Measurements from ENCODE around the gene KCNT1. TPM values are rescaled to one million over a fixed set of nuclear protein-coding genes. Genes with fewer than 3 reads are reported as not detected.

Gene KCNT1
- total RNA-seq, 1 donor from 2014 or later, result not detected

- Mint-ChIP-seq H3K4me1 (ENCODE audit: low read depth) (no peaks in the 10 kb centered on the region), H3K27me3 (ENCODE audit: low read depth) (no peaks in the 10 kb centered on the region), H3K36me3 (ENCODE audit: low read depth) (peaks cover 60% of the 10 kb centered on the region), H3K4me3 (ENCODE audit: low read depth) (no peak overlapping the region), H3K27ac (no peak overlapping the region), H3K9me3 (no peaks in the 10 kb centered on the region)
- no peak for DNase-seq (ENCODE audit: low spot score)
- intact Hi-C loops (cut with micrococcal nuclease), result no loop called here
Observed at GRCh38 chr9:135818718-135819475, 116.9 kb downstream of the KCNT1 start.

DNA sequence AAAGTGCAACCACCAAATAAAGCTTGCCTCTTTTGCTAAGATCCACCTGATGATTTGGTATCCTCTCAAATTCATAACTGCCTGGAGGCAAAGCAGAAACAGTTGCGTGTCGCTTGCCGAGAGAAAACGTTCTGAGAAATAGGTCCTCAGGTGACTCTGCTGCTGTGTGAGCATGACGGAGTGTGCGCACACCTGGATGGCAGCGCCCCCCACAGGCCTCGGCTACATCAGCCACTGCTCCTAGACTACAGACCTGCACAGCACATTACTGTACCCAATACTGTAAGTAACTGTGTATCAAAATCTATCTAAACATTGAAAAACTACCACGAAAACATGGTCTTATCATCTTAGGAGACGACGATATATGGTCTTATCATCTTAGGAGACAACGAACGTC, 117.9 kb downstream of the KCNT1 start:
- H3K4me3 Mint-ChIP-seq (ENCODE audit: low read depth), result no peak overlapping the region
- intact Hi-C loops (cut with micrococcal nuclease), result no loop called here
- no peaks in the 10 kb centered on the region for H3K9me3 Mint-ChIP-seq
- peaks cover 59% of the 10 kb centered on the region for H3K36me3 Mint-ChIP-seq (ENCODE audit: low read depth)
- H3K27me3 Mint-ChIP-seq (ENCODE audit: low read depth), result no peaks in the 10 kb centered on the region
- no peaks in the 10 kb centered on the region for H3K4me1 Mint-ChIP-seq (ENCODE audit: low read depth)
- no peak for DNase-seq (ENCODE audit: low spot score)
- H3K27ac Mint-ChIP-seq, result no peak overlapping the region

- Mint-ChIP-seq H3K27me3 (ENCODE audit: low read depth) (no peaks in the 10 kb centered on the region), H3K4me3 (ENCODE audit: low read depth) (no peak overlapping the region), H3K27ac (no peak overlapping the region), H3K4me1 (ENCODE audit: low read depth) (no peaks in the 10 kb centered on the region), H3K36me3 (ENCODE audit: low read depth) (peaks cover 57% of the 10 kb centered on the region), H3K9me3 (no peaks in the 10 kb centered on the region)
- DNase-seq (ENCODE audit: low spot score), result no peak
- intact Hi-C loops (cut with micrococcal nuclease), result no loop called here
Observed at GRCh38 chr9:135820661-135821060, 118.7 kb downstream of the KCNT1 start.

DNA sequence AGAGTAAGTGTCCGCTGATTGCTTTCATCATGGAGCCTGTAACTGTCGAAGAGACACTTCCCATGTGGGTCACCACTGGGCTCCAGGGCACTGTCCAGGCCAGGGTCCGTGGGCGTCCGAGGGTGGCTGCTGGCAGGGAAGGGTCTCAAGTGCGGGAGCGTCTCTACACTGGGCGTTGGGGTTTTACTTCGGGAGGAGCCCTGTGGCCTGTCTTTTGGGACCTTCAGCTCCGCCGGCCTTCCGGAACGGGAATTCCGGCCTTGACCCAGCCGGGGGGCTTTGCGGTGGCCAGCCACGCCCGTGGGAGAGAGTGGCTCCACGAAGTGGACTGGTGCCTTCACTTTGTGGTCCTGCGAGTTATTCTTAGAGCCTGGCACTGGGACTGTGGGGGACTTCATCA, 119.1 kb downstream of the KCNT1 start:
- Mint-ChIP-seq H3K4me1 (ENCODE audit: low read depth) (no peaks in the 10 kb centered on the region), H3K9me3 (no peaks in the 10 kb centered on the region), H3K27me3 (ENCODE audit: low read depth) (no peaks in the 10 kb centered on the region), H3K4me3 (ENCODE audit: low read depth) (no peak overlapping the region), H3K36me3 (ENCODE audit: low read depth) (peaks cover 54% of the 10 kb centered on the region), H3K27ac (no peak overlapping the region)
- intact Hi-C loops (cut with micrococcal nuclease), result no loop called here
- no peak for DNase-seq (ENCODE audit: low spot score)

DNA sequence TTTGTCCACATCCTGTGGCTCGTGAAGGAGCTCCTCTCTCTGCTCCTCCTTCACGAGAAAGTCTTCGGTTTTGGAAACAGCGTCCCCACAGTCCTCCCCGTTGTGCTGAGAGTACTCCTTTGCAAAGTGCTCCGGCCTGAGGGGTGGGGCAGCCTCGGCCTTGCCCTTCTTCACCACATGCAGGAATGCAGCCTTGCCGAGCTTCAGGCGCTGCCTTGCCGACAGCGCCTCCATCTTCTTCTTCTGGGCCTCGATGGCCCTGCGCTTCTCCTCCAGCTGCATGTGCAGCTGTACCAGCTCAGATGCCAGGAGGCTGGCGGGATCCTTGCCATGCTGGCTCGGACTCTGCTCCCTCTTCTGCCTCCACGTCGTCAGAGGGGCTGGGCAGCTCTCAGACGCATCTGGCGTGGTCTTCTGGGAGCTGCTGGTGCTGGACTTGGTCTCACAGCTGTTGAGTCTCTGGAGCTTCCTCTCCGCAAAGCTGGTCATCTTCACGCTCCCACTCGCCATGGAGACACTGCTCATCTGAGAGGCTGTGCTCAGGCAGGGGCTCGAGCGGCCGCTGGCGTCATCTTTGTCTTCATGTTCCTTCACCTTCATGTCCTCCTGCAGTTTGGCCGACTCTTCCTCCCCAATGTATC, 119.9 kb downstream of the KCNT1 start:
- Mint-ChIP-seq H3K36me3 (ENCODE audit: low read depth) (peaks cover 52% of the 10 kb centered on the region), H3K4me3 (ENCODE audit: low read depth) (no peak overlapping the region), H3K9me3 (no peaks in the 10 kb centered on the region), H3K27me3 (ENCODE audit: low read depth) (no peaks in the 10 kb centered on the region), H3K27ac (no peak overlapping the region), H3K4me1 (ENCODE audit: low read depth) (no peaks in the 10 kb centered on the region)
- DNase-seq (ENCODE audit: low spot score), result no peak
- intact Hi-C loops (cut with micrococcal nuclease), result no loop called here

DNA sequence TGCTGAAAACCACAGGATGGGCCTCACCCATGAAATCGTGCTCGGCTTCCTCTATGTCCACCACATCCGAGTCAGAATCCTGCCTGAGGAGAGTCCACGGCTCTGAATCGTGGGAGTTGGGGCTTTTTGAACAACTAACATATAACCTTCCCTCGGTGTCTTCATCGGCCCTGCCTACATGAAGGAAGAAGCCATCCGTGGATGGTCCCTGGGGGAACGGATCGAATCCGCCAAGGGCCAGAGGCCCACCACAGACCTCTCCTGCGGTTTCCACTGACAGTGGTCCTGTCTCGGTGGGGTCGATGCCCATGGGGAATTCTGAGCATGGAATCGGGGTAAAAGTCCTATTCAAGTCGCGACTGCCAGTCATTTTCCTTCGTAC, 120.4 kb downstream of the KCNT1 start:
- H3K27ac Mint-ChIP-seq, result no peak overlapping the region

GRCh38 chr9:135823036-135823435, 121.1 kb downstream of the KCNT1 start:
- Mint-ChIP-seq H3K27ac (no peak overlapping the region), H3K4me3 (ENCODE audit: low read depth) (no peak overlapping the region), H3K9me3 (no peaks in the 10 kb centered on the region), H3K4me1 (ENCODE audit: low read depth) (no peaks in the 10 kb centered on the region), H3K27me3 (ENCODE audit: low read depth) (no peaks in the 10 kb centered on the region), H3K36me3 (ENCODE audit: low read depth) (peaks cover 50% of the 10 kb centered on the region)
- intact Hi-C loops (cut with micrococcal nuclease), result no loop called here
- no peak for DNase-seq (ENCODE audit: low spot score)

More for the DNA sequence above, 120.4 kb downstream of the KCNT1 start:
- DNase-seq (ENCODE audit: low spot score), result no peak
- H3K9me3 Mint-ChIP-seq, result no peaks in the 10 kb centered on the region
- intact Hi-C loops (cut with micrococcal nuclease), result no loop called here
- no peaks in the 10 kb centered on the region for H3K27me3 Mint-ChIP-seq (ENCODE audit: low read depth)
- H3K36me3 Mint-ChIP-seq (ENCODE audit: low read depth), result peaks cover 49% of the 10 kb centered on the region
- H3K4me3 Mint-ChIP-seq (ENCODE audit: low read depth), result no peak overlapping the region
- H3K4me1 Mint-ChIP-seq (ENCODE audit: low read depth), result no peaks in the 10 kb centered on the region

DNA sequence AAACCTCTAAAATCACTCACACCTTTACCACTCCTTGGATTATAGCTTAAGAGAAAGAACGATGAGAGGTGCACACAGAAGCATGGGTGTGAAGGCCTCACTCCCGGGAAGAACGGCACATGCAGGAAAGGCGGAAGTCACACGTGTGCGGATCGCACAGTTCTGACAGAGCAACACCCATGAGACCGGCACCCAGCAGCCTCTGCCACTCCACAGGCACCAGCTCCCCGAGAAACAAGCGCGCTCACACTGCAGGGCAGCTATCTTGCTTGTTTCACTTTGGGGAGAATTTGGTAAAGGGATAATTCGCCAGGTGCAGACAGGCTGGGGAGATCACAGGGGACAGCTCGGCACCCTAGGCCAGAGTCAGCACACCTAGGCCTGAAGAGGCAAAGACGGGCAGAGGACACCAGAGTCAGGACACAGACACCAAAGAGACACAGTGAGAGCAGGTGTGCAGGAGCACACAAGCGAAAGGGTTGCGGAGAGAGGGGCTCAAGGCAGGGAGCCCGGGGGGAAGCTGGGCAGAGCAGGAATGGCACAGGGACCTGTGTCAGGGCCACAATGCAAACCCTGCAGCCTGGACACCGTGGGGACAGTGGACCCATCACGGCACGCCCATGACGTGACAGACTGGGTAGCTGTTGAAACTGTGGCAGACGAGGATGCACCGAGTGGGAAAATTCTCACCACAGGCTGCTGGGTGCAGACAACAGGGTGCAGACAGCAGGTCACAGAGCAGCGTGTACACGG, 123.6 kb downstream of the KCNT1 start:
- H3K4me1 Mint-ChIP-seq (ENCODE audit: low read depth), result no peaks in the 10 kb centered on the region
- no peak overlapping the region for H3K27ac Mint-ChIP-seq
- no peak for DNase-seq (ENCODE audit: low spot score)
- H3K4me3 Mint-ChIP-seq (ENCODE audit: low read depth), result no peak overlapping the region
- intact Hi-C loops (cut with micrococcal nuclease), result no loop called here
- H3K27me3 Mint-ChIP-seq (ENCODE audit: low read depth), result no peaks in the 10 kb centered on the region
- H3K9me3 Mint-ChIP-seq, result peaks cover 9% of the 10 kb centered on the region
- peaks cover 63% of the 10 kb centered on the region for H3K36me3 Mint-ChIP-seq (ENCODE audit: low read depth)

DNA sequence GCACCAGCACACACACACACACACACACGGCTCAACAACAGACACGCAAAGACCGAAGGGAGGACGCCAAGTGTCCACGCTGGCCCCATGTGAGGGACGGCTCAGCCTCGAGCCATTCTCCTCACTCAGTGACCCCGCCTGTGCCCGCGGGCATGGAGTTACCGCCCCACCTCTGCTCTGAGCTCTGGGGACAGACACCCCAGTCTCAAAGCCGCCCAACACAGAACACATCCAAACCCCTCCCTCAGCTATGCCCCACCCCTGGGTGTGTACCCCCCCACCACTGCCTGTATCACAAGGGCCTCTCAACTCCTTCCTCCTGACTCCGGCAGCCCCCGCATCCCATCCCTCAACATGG, 124.2 kb downstream of the KCNT1 start:
- Mint-ChIP-seq H3K4me3 (ENCODE audit: low read depth) (no peak overlapping the region), H3K9me3 (peaks cover 9% of the 10 kb centered on the region), H3K4me1 (ENCODE audit: low read depth) (no peaks in the 10 kb centered on the region), H3K27ac (no peak overlapping the region), H3K27me3 (ENCODE audit: low read depth) (no peaks in the 10 kb centered on the region), H3K36me3 (ENCODE audit: low read depth) (peaks cover 60% of the 10 kb centered on the region)
- DNase-seq (ENCODE audit: low spot score), result no peak
- intact Hi-C loops (cut with micrococcal nuclease), result no loop called here

DNA sequence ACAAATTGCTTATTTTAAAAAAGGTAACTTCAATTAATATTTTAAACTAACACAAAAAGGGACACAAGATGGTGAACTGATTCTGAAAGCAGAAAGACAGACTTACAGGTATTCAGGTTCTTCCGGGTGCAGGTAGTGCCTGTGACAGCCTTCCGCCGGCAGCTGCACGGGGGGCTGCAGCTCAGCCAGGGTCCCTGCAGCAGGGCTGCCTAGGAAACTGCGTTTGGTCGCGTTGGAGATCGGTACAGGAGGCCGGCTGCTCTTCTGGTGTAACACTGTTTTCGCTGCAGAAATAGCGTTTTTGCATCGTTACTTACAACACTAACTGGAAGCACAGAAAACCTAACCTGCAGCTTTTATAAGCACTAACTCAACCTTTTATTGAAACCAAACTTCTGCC, 125.3 kb downstream of the KCNT1 start:
- intact Hi-C loops (cut with micrococcal nuclease), result no loop called here
- no peaks in the 10 kb centered on the region for H3K27me3 Mint-ChIP-seq (ENCODE audit: low read depth)
- no peak for DNase-seq (ENCODE audit: low spot score)
- H3K9me3 Mint-ChIP-seq, result peaks cover 9% of the 10 kb centered on the region
- H3K4me1 Mint-ChIP-seq (ENCODE audit: low read depth), result no peaks in the 10 kb centered on the region
- H3K27ac Mint-ChIP-seq, result no peak overlapping the region
- H3K4me3 Mint-ChIP-seq (ENCODE audit: low read depth), result no peak overlapping the region
- H3K36me3 Mint-ChIP-seq (ENCODE audit: low read depth), result peaks cover 50% of the 10 kb centered on the region

GRCh38 chr9:135827866-135828580, 126.0 kb downstream of the KCNT1 start:
- no peak overlapping the region for H3K4me3 Mint-ChIP-seq (ENCODE audit: low read depth)
- peaks cover 9% of the 10 kb centered on the region for H3K9me3 Mint-ChIP-seq
- no peak for DNase-seq (ENCODE audit: low spot score)
- H3K27ac Mint-ChIP-seq, result no peak overlapping the region
- no peaks in the 10 kb centered on the region for H3K4me1 Mint-ChIP-seq (ENCODE audit: low read depth)
- peaks cover 42% of the 10 kb centered on the region for H3K36me3 Mint-ChIP-seq (ENCODE audit: low read depth)
- H3K27me3 Mint-ChIP-seq (ENCODE audit: low read depth), result no peaks in the 10 kb centered on the region
- intact Hi-C loops (cut with micrococcal nuclease), result no loop called here

- H3K4me3 Mint-ChIP-seq (ENCODE audit: low read depth), result no peak overlapping the region
- no peaks in the 10 kb centered on the region for H3K4me1 Mint-ChIP-seq (ENCODE audit: low read depth)
- H3K9me3 Mint-ChIP-seq, result peaks cover 9% of the 10 kb centered on the region
- no peaks in the 10 kb centered on the region for H3K27me3 Mint-ChIP-seq (ENCODE audit: low read depth)
- intact Hi-C loops (cut with micrococcal nuclease), result no loop called here
- no peak overlapping the region for H3K27ac Mint-ChIP-seq
- peaks cover 37% of the 10 kb centered on the region for H3K36me3 Mint-ChIP-seq (ENCODE audit: low read depth)
- DNase-seq (ENCODE audit: low spot score), result no peak
Observed at GRCh38 chr9:135828656-135829055, 126.7 kb downstream of the KCNT1 start.
